Activated CD8-positive, alpha-beta memory T cell treated with anti-CD3 and anti-CD28 coated beads, Interleukin-2, amount 50 U/mL, for 4 hours (primary cell): Measurements from ENCODE around the gene RGL3.
"Not testable (repeated sequence)": the region's sequence is repeated elsewhere in the genome, so short reads cannot be mapped to it uniquely, and the experiment has no call there.

ENCODE experiments used
- DNase-seq: peaks from one replicate; pipeline ENCODE4 v3.0.0-alpha.2; 2020

Gene RGL3

GRCh38 chr19:11418549-11419506 is at the start of gene RGL3:
RGL3 (minus strand) TSS chr19:11419314; CDS start chr19:11419278, 36 bp downstream.
- DNase-seq, result no peak

- not testable (repeated sequence) for DNase-seq
Measured at GRCh38 chr19:11468266-11468845, 49.2 kb upstream of the RGL3 start.

- no peak for DNase-seq
Measured at GRCh38 chr19:11465600-11465999, 46.5 kb upstream of the RGL3 start.

- DNase-seq, result no peak
Measured at GRCh38 chr19:11464333-11465265, 45.5 kb upstream of the RGL3 start.

- no peak for DNase-seq
Measured at GRCh38 chr19:11463391-11463790, 44.3 kb upstream of the RGL3 start.

GRCh38 chr19:11461453-11461852 is 42.3 kb upstream of the RGL3 start:
- DNase-seq, result no peak

GRCh38 chr19:11460207-11460606 is 41.1 kb upstream of the RGL3 start:
- no peak for DNase-seq

- DNase-seq, result not testable (repeated sequence)
Measured at GRCh38 chr19:11458912-11459311, 39.8 kb upstream of the RGL3 start.

- DNase-seq, result no peak
Measured at GRCh38 chr19:11458236-11458900, 39.3 kb upstream of the RGL3 start.

GRCh38 chr19:11457831-11458230 is 38.7 kb upstream of the RGL3 start:
- no peak for DNase-seq

GRCh38 chr19:11457115-11457514 is 38.0 kb upstream of the RGL3 start:
- no peak for DNase-seq

GRCh38 chr19:11456659-11457058 is 37.5 kb upstream of the RGL3 start:
- DNase-seq, result no peak

GRCh38 chr19:11455233-11455554 is 36.1 kb upstream of the RGL3 start:
- not testable (repeated sequence) for DNase-seq

GRCh38 chr19:11453468-11454341 is 34.6 kb upstream of the RGL3 start:
- no peak for DNase-seq

- DNase-seq, result no peak
Measured at GRCh38 chr19:11452620-11453310, 33.7 kb upstream of the RGL3 start.

GRCh38 chr19:11451871-11452619 is 32.9 kb upstream of the RGL3 start:
- DNase-seq, result no peak

- no peak for DNase-seq
Measured at GRCh38 chr19:11451327-11451870, 32.3 kb upstream of the RGL3 start.

- no peak for DNase-seq
Measured at GRCh38 chr19:11450570-11451326, 31.6 kb upstream of the RGL3 start.

- no peak for DNase-seq
Measured at GRCh38 chr19:11448923-11449554, 29.9 kb upstream of the RGL3 start.
